ENCODE data around the gene GJA9. TPM values are rescaled to one million over a fixed set of nuclear protein-coding genes. Genes with fewer than 3 reads are reported as not detected.

GJA9 gene
- total and polyA plus RNA-seq, 2 of the 8 experiments (the other 6 are each of a cell fraction or from before 2014, with no cell fraction given), result not detected

DNA sequence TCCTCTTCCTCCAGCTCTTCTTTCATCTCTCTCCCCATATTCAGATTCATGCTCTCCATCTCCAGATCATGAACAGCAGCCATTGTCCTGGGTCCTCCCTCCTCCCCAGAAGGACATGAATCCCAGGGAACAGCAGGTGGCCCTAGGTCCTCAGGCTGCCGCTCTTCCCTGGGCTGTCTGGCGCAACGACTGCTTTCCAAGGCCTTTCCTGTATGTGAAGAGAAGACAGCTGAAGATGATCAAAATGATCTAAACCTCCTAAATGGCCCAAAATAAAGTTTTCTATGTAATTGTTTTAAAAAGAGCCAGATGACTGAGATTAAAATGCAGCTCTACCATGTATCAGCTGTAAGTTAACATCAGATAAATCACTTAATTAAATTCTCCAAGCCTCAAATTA is 37.7 kb upstream of the GJA9 start:
- POLR2A ChIA-PET (ENCODE audit: partially characterized antibody), result interaction anchor here (0.6 to 1.8 kb wide), 4 partner anchors 10 to 97 kb away, joined by 3 to 4 read pairs (median 4); no protein-coding TSS in a partner anchor
- H3K4me3 ChIP-seq (ENCODE audit: extremely low read depth in 1 of 4, insufficient read depth in 2 of 4, low read depth in 3 of 4, low read length in 4 of 4), result no peak overlapping the region

More for the DNA sequence above, 37.7 kb upstream of the GJA9 start:
- Histone ChIP-seq H2AK5ac (ENCODE audit: low read depth, low read length) (no peak overlapping the region), H2BK20ac (ENCODE audit: low read length) (no peak overlapping the region), H3K9ac (replicated peaks in 1 of 4; ENCODE audit: extremely low read depth in 1 of 4, low read depth in 3 of 4, low read length in 3 of 4) (no peak overlapping the region), H3K36me3 (ENCODE audit: control insufficient read depth in 2 of 4, insufficient read depth in 4 of 4, low read length in 3 of 4) (no peaks in the 10 kb centered on the region), H2AFZ (ENCODE audit: low read length) (no peak overlapping the region; the same call in 1 of the 2 replicates), H3K4me2 (ENCODE audit: insufficient read depth in 1 of 2, low read depth in 2 of 2, low read length in 2 of 2) (no peak overlapping the region), H4K20me1 (replicated peaks in 1 of 2; ENCODE audit: control insufficient read depth in 1 of 2, insufficient read depth in 2 of 2, low read length in 2 of 2) (no peaks in the 10 kb centered on the region), H2BK15ac (ENCODE audit: low read length) (no peak overlapping the region), H2BK120ac (replicated peaks; ENCODE audit: low read depth, low read length) (no peak overlapping the region), H3K79me2 (ENCODE audit: control insufficient read depth in 1 of 2, insufficient read depth in 2 of 2, low read length in 2 of 2) (no peaks in the 10 kb centered on the region), H3K9me3 (ENCODE audit: insufficient read depth in 2 of 2, low read depth in 1 of 2, low read length in 1 of 2) (no peaks in the 10 kb centered on the region), H3K23me2 (ENCODE audit: low read depth, low read length) (no peaks in the 10 kb centered on the region), H3K27me3 (replicated peaks in 1 of 4; ENCODE audit: control insufficient read depth in 3 of 4, extremely low read depth in 1 of 4, insufficient read depth in 3 of 4, low read length in 3 of 4) (no peaks in the 10 kb centered on the region), H2BK12ac (ENCODE audit: low read depth, low read length) (no peak overlapping the region), H4K5ac (ENCODE audit: insufficient read length, low read depth, low read length) (no peak overlapping the region), H3K56ac (replicated peaks; ENCODE audit: insufficient read length, low read depth, low read length) (no peak overlapping the region), H4K8ac (ENCODE audit: extremely low read depth, insufficient read depth, low read length) (no peak overlapping the region), H3K14ac (ENCODE audit: insufficient read length) (no peak overlapping the region), H4K91ac (replicated peaks; ENCODE audit: insufficient read length, low read length) (no peak overlapping the region), H3K23ac (ENCODE audit: insufficient read length) (no peak overlapping the region), H3K4ac (replicated peaks; ENCODE audit: insufficient read length, low read depth, low read length) (no peak overlapping the region), H2BK5ac (ENCODE audit: low read depth, low read length) (no peak overlapping the region), H3K79me1 (ENCODE audit: low read depth, low read length) (no peaks in the 10 kb centered on the region), H3K18ac (ENCODE audit: extremely low read depth, low read length) (no peak overlapping the region), H3K27ac (ENCODE audit: low read depth, low read length) (no peak overlapping the region), H3K4me1 (replicated peaks in 1 of 4; ENCODE audit: control insufficient read depth in 3 of 4, insufficient read depth in 4 of 4, low read length in 3 of 4) (no peaks in the 10 kb centered on the region)
- TF ChIP-seq, protein P1, sequence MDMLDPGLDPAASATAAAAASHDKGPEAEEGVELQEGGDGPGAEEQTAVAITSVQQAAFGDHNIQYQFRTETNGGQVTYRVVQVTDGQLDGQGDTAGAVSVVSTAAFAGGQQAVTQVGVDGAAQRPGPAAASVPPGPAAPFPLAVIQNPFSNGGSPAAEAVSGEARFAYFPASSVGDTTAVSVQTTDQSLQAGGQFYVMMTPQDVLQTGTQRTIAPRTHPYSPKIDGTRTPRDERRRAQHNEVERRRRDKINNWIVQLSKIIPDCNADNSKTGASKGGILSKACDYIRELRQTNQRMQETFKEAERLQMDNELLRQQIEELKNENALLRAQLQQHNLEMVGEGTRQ (IDR thresholded peaks at IDR 0.05; ENCODE audit: low read length), result no peak
- TF ChIP-seq SIRT6 (IDR thresholded peaks at IDR 0.05; ENCODE audit: low read length), result no peak
- TF ChIP-seq HDAC2 (IDR thresholded peaks at IDR 0.05; ENCODE audit: borderline replicate concordance in 1 of 2, low read depth in 2 of 2, low read length in 2 of 2), result no peak
- no peak for TF ChIP-seq TAF1 (IDR thresholded peaks at IDR 0.05; ENCODE audit: low read depth, low read length)
- TF ChIP-seq JUND (IDR thresholded peaks at IDR 0.05; ENCODE audit: low read length), result no peak
- no peak for TF ChIP-seq SIN3A (conservative IDR thresholded peaks at IDR 0.05 in 1 of 2, IDR thresholded peaks at IDR 0.05 in 1 of 2; ENCODE audit: low read depth in 1 of 2, low read length in 2 of 2)
- TF ChIP-seq, protein P2, sequence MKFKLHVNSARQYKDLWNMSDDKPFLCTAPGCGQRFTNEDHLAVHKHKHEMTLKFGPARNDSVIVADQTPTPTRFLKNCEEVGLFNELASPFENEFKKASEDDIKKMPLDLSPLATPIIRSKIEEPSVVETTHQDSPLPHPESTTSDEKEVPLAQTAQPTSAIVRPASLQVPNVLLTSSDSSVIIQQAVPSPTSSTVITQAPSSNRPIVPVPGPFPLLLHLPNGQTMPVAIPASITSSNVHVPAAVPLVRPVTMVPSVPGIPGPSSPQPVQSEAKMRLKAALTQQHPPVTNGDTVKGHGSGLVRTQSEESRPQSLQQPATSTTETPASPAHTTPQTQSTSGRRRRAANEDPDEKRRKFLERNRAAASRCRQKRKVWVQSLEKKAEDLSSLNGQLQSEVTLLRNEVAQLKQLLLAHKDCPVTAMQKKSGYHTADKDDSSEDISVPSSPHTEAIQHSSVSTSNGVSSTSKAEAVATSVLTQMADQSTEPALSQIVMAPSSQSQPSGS (IDR thresholded peaks at IDR 0.05; ENCODE audit: low read length), result no peak
- TF ChIP-seq GABPA (IDR thresholded peaks at IDR 0.05; ENCODE audit: borderline replicate concordance, insufficient read depth, low read length), result no peak
- no peak for TF ChIP-seq CHD2 (IDR thresholded peaks at IDR 0.05; ENCODE audit: low read length)
- TF ChIP-seq SP1 (IDR thresholded peaks at IDR 0.05; ENCODE audit: low read depth, low read length), result no peak
- TF ChIP-seq SAP30 (IDR thresholded peaks at IDR 0.05; ENCODE audit: insufficient read depth, insufficient replicate concordance, low read length), result no peak
- WGBS, 2 experiments (ENCODE audit: extremely low coverage in 1 of 2, insufficient coverage in 1 of 2, insufficient read length in 1 of 2, insufficient replicate concordance in 2 of 2, low coverage in 1 of 2, low lambda C conversion rate in 2 of 2, missing lambda C conversion rate in 1 of 2), result 80% methylated on average over 3 of the region's 3 CpGs; no CpG with 5 or more reads in 1 of the 2 experiments
- FAIRE-seq (no peak), DNase-seq (ENCODE audit: low read depth in 1 of 2, low spot score in 2 of 2) (no peak)
- CTCF ChIA-PET (ENCODE audit: partially characterized antibody), result interaction anchor here (0.7 to 1.9 kb wide), 6 partner anchors 10 to 97 kb away, joined by 3 to 5 read pairs (median 3); no protein-coding TSS in a partner anchor
